Tibial nerve (tissue), 4 donors: ENCODE measurements around the gene SLC25A21. TPM values are rescaled to one million over a fixed set of nuclear protein-coding genes. Genes with fewer than 3 reads are reported as not detected.

Source experiments
- DNase-seq, 2 donors: peaks; one replicate each; pipeline ENCODE4 v3.0.0-alpha.2; 2019; ENCODE audit warnings: low spot score in 2 of 2
- H3K27ac ChIP-seq, 4 donors: fragments of 200-600 bp; sonication (generic) in 3 of 4; one replicate each; pipeline ENCODE4 v1.5.1; 2017 to 2019; ENCODE audit warnings: mild to moderate bottlenecking in 1 of 4
- H3K27me3 ChIP-seq, 2 donors: fragments of 200-600 bp; sonication (generic) in 1 of 2; one replicate each; pipeline versions ENCODE4 v1.5.1 to v1.6.0; 2017 to 2019
- H3K36me3 ChIP-seq, 3 donors: fragments of 200-600 bp; sonication (generic); one replicate each; pipeline ENCODE4 v1.5.1; 2018 to 2019
- H3K4me1 ChIP-seq, 4 donors: fragments of 200-600 bp; sonication (generic) in 3 of 4; one replicate each; pipeline ENCODE4 v1.5.1; 2017 to 2019
- H3K4me3 ChIP-seq, 4 donors: fragments of 200-600 bp; sonication (generic) in 3 of 4; one replicate each; pipeline ENCODE4 v1.5.1; 2017 to 2019; ENCODE audit warnings: mild to moderate bottlenecking in 1 of 4, moderate library complexity in 1 of 4
- H3K9me3 ChIP-seq, 4 donors: fragments of 200-600 bp; sonication (generic) in 3 of 4; one replicate each; pipeline ENCODE4 v1.5.1; 2017 to 2019
- EP300 ChIP-seq, 2 donors: sonication (generic); formaldehyde crosslinking; IDR thresholded peaks; one replicate each; pipeline ENCODE4 v1.6.1; 2017; ENCODE audit warnings: antibody characterized with exemption in 2 of 2, mild to moderate bottlenecking in 1 of 2
- POLR2A ChIP-seq, 2 donors: fragments of 450-650 bp; IDR thresholded peaks; one replicate each; pipeline ENCODE4 v1.6.1; 2017; ENCODE audit warnings: antibody characterized with exemption in 2 of 2, mild to moderate bottlenecking in 2 of 2, moderate library complexity in 2 of 2
- WGBS, 2 donors: methylation state at CpG; one replicate each; pipeline ENCODE4 v1.1.5; 2018; 5-methylcytosine and 5-hydroxymethylcytosine counted together
- total RNA-seq, 4 donors: library from RNA; depleted of rRNA; stranded (reverse); fragments of >200 nt; gene quantifications; one replicate each; pipeline ENCODE4 v1.1.0, GENCODE V29; 2016
- TF ChIP-seq, protein P1 (sequence below), 5 experiments: fragments of 200-600 bp in 3 of 5; fragments of 450-650 bp in 2 of 5; sonication (generic) in 3 of 5; IDR thresholded peaks; one replicate each; pipeline ENCODE4 v1.5.1; 2016 to 2019; ENCODE audit warnings: antibody characterized with exemption in 5 of 5, mild to moderate bottlenecking in 3 of 5, moderate library complexity in 2 of 5

The SLC25A21 gene
- total RNA-seq, 4 donors from 2014 or later: 0.30 to 0.98 (median 0.42) TPM; not detected in 1

DNA sequence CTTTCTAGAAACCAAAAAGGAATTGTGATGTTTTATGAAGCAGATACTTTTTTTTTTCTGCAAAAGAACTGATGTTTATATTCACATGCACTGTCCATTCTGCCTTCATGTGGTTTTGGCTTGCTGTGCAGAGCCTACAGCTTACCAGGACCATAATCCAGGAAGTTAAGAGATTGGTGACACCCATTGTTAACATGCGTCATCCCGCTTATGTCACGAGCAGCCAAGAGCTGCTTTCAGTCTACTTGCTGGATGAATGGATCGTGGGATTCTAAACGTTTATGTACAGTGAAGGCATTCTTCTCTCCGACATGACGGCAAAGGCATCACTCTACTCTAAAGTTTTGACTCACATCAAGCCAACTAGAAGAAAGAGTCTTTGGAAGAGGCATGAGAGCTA lies 434.1 kb downstream of the SLC25A21 start:
- no peak for TF ChIP-seq POLR2A (IDR thresholded peaks at IDR 0.05)
- TF ChIP-seq, protein P1, sequence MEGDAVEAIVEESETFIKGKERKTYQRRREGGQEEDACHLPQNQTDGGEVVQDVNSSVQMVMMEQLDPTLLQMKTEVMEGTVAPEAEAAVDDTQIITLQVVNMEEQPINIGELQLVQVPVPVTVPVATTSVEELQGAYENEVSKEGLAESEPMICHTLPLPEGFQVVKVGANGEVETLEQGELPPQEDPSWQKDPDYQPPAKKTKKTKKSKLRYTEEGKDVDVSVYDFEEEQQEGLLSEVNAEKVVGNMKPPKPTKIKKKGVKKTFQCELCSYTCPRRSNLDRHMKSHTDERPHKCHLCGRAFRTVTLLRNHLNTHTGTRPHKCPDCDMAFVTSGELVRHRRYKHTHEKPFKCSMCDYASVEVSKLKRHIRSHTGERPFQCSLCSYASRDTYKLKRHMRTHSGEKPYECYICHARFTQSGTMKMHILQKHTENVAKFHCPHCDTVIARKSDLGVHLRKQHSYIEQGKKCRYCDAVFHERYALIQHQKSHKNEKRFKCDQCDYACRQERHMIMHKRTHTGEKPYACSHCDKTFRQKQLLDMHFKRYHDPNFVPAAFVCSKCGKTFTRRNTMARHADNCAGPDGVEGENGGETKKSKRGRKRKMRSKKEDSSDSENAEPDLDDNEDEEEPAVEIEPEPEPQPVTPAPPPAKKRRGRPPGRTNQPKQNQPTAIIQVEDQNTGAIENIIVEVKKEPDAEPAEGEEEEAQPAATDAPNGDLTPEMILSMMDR (IDR thresholded peaks at IDR 0.05): no peak
- TF ChIP-seq EP300 (IDR thresholded peaks at IDR 0.05): no peak
- no peaks in the 10 kb centered on the region for H3K9me3 ChIP-seq
- H3K4me1 ChIP-seq: no peaks in the 10 kb centered on the region
- no peaks in the 10 kb centered on the region for H3K27me3 ChIP-seq
- H3K27ac ChIP-seq: no peak overlapping the region
- no peaks in the 10 kb centered on the region for H3K36me3 ChIP-seq
- 62 to 73% methylated on average over 7 of the region's 7 CpGs for WGBS, 2 donors
- H3K4me3 ChIP-seq: no peak overlapping the region
- no peak for DNase-seq

- WGBS, 2 donors: 84% methylated on average over 3 of the region's 3 CpGs
- H3K4me1 ChIP-seq: peaks cover 0 to 9% (median 0%) of the 10 kb centered on the region in 4 donors
These were observed 446.3 kb downstream of the SLC25A21 start for GRCh38 chr14:36726128-36726527.

DNA sequence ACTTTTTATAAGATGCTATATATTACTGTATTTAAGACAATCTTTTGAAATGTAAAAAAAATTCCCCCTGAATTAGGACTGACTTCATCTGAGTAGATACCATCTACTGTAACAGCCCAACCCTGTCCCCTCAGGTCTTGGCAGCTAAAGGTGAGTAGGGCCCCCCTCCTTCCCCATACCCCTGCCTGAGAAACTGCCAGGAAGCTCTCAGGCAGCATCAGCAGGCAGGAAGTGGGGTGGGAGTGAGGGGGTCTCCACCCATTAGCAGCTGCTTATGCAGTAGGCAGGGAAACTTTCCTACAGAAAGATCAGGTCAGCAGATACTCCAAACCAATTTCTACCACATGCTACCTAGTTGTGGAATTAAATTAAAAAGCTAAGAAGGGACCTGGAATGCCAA lies 448.2 kb downstream of the SLC25A21 start:
- peaks cover 0 to 9% (median 0%) of the 10 kb centered on the region in 4 donors for H3K4me1 ChIP-seq
- no peaks in the 10 kb centered on the region for H3K27me3 ChIP-seq
- no peak overlapping the region for H3K4me3 ChIP-seq
- H3K9me3 ChIP-seq: no peaks in the 10 kb centered on the region
- no peak for TF ChIP-seq EP300 (IDR thresholded peaks at IDR 0.05)
- TF ChIP-seq POLR2A (IDR thresholded peaks at IDR 0.05): no peak
- TF ChIP-seq, protein P1 (IDR thresholded peaks at IDR 0.05): no peak
- no peak overlapping the region for H3K27ac ChIP-seq
- no peak for DNase-seq
- H3K36me3 ChIP-seq: no peaks in the 10 kb centered on the region

More at GRCh38 chr14:36726128-36726527, 446.3 kb downstream of the SLC25A21 start:
- H3K36me3 ChIP-seq: no peaks in the 10 kb centered on the region
- no peaks in the 10 kb centered on the region for H3K27me3 ChIP-seq
- DNase-seq: no peak
- H3K4me3 ChIP-seq: no peak overlapping the region
- no peak for TF ChIP-seq POLR2A (IDR thresholded peaks at IDR 0.05)
- no peak for TF ChIP-seq EP300 (IDR thresholded peaks at IDR 0.05)
- TF ChIP-seq, protein P1 (IDR thresholded peaks at IDR 0.05): no peak
- H3K27ac ChIP-seq: no peak overlapping the region
- H3K9me3 ChIP-seq: no peaks in the 10 kb centered on the region

- DNase-seq: no peak
- H3K27ac ChIP-seq: no peak overlapping the region
- WGBS, 2 donors: 32 to 33% methylated on average over 2 of the region's 2 CpGs
- no peak overlapping the region for H3K4me3 ChIP-seq
- H3K9me3 ChIP-seq: no peaks in the 10 kb centered on the region
- H3K27me3 ChIP-seq: no peaks in the 10 kb centered on the region
- no peaks in the 10 kb centered on the region for H3K36me3 ChIP-seq
- peaks cover 0 to 6% (median 0%) of the 10 kb centered on the region in 4 donors for H3K4me1 ChIP-seq
- TF ChIP-seq, protein P1 (IDR thresholded peaks at IDR 0.05): no peak
- TF ChIP-seq EP300 (IDR thresholded peaks at IDR 0.05): no peak
- no peak for TF ChIP-seq POLR2A (IDR thresholded peaks at IDR 0.05)
These were observed 448.9 kb downstream of the SLC25A21 start for GRCh38 chr14:36723530-36723929.

GRCh38 chr14:36721877-36722276 lies 450.5 kb downstream of the SLC25A21 start:
- H3K27me3 ChIP-seq: no peaks in the 10 kb centered on the region
- H3K36me3 ChIP-seq: no peaks in the 10 kb centered on the region
- no peaks in the 10 kb centered on the region for H3K4me1 ChIP-seq
- no peak for DNase-seq
- TF ChIP-seq POLR2A (IDR thresholded peaks at IDR 0.05) (no peak), EP300 (IDR thresholded peaks at IDR 0.05) (no peak)
- TF ChIP-seq, protein P1 (IDR thresholded peaks at IDR 0.05): no peak
- no peak overlapping the region for H3K27ac ChIP-seq
- H3K9me3 ChIP-seq: no peaks in the 10 kb centered on the region
- H3K4me3 ChIP-seq: no peak overlapping the region
- 78 to 89% methylated on average over 1 of the region's 1 CpG for WGBS, 2 donors
